Measurements from ENCODE around the gene PTPRO. TPM values are rescaled to one million over a fixed set of nuclear protein-coding genes. Genes with fewer than 3 reads are reported as not detected.

The PTPRO gene
- total RNA-seq, 1 donor from 2014 or later, result 5.8 TPM

GRCh38 chr12:15543347-15543746 lies 221.0 kb downstream of the PTPRO start:
- no peak for DNase-seq (ENCODE audit: low spot score)
- H3K4me1 Mint-ChIP-seq, result peaks cover 23% of the 10 kb centered on the region
- H3K27me3 ChIP-seq, result no peaks in the 10 kb centered on the region
- no peaks in the 10 kb centered on the region for H3K9me3 ChIP-seq (ENCODE audit: low read depth)
- H3K36me3 ChIP-seq, result no peaks in the 10 kb centered on the region
- H3K4me2 ChIP-seq, result no peak overlapping the region
- H3K9me3 Mint-ChIP-seq, result no peaks in the 10 kb centered on the region
- H3K9ac ChIP-seq, result no peak overlapping the region
- no peaks in the 10 kb centered on the region for H3K36me3 Mint-ChIP-seq
- no peak overlapping the region for H3K27ac Mint-ChIP-seq
- no peaks in the 10 kb centered on the region for H3F3A ChIP-seq (ENCODE audit: low read depth)
- no peaks in the 10 kb centered on the region for H3K27me3 Mint-ChIP-seq (ENCODE audit: insufficient read depth, low read depth)
- H2AFZ ChIP-seq (replicated peaks), result no peak overlapping the region
- no peak overlapping the region for H3K27ac ChIP-seq
- no peak overlapping the region for H3K4me3 ChIP-seq
- H3K79me2 ChIP-seq (ENCODE audit: low read depth), result no peaks in the 10 kb centered on the region
- no peaks in the 10 kb centered on the region for H4K20me1 ChIP-seq (ENCODE audit: low read depth)
- TF ChIP-seq CTCF (IDR thresholded peaks at IDR 0.05), result no peak
- H3K4me3 Mint-ChIP-seq, result no peak overlapping the region
- H3K4me1 ChIP-seq, result peaks cover 3% of the 10 kb centered on the region

- Histone ChIP-seq H3F3A (ENCODE audit: low read depth) (no peaks in the 10 kb centered on the region), H2AFZ (replicated peaks) (no peak overlapping the region), H3K4me3 (no peak overlapping the region), H3K36me3 (no peaks in the 10 kb centered on the region), H4K20me1 (ENCODE audit: low read depth) (no peaks in the 10 kb centered on the region), H3K9me3 (ENCODE audit: low read depth) (no peaks in the 10 kb centered on the region), H3K4me1 (peaks cover 3% of the 10 kb centered on the region), H3K4me2 (no peak overlapping the region), H3K27ac (no peak overlapping the region), H3K79me2 (ENCODE audit: low read depth) (no peaks in the 10 kb centered on the region), H3K27me3 (no peaks in the 10 kb centered on the region), H3K9ac (no peak overlapping the region)
- Mint-ChIP-seq H3K9me3 (no peaks in the 10 kb centered on the region), H3K36me3 (no peaks in the 10 kb centered on the region), H3K27me3 (ENCODE audit: insufficient read depth, low read depth) (no peaks in the 10 kb centered on the region), H3K4me3 (no peak overlapping the region), H3K4me1 (peaks cover 23% of the 10 kb centered on the region), H3K27ac (peak overlapping the region; percentile 81)
- TF ChIP-seq CTCF (IDR thresholded peaks at IDR 0.05) (no peak), EZH2 (IDR thresholded peaks at IDR 0.05) (no peak), EZH2phosphoT487 (IDR thresholded peaks at IDR 0.05) (no peak)
- no peak for DNase-seq (ENCODE audit: low spot score)
Measured at GRCh38 chr12:15544589-15544988, 222.3 kb downstream of the PTPRO start.

- DNase-seq (ENCODE audit: low spot score), result no peak
- H3K9me3 Mint-ChIP-seq, result no peaks in the 10 kb centered on the region
- H3K9ac ChIP-seq, result no peak overlapping the region
- no peak overlapping the region for H3K4me2 ChIP-seq
- H4K20me1 ChIP-seq (ENCODE audit: low read depth), result no peaks in the 10 kb centered on the region
- H3K36me3 Mint-ChIP-seq, result no peaks in the 10 kb centered on the region
- no peak overlapping the region for H3K27ac Mint-ChIP-seq
- peaks cover 21% of the 10 kb centered on the region for H3K4me1 Mint-ChIP-seq
- no peaks in the 10 kb centered on the region for H3K36me3 ChIP-seq
- peaks cover 3% of the 10 kb centered on the region for H3K4me1 ChIP-seq
- H3F3A ChIP-seq (ENCODE audit: low read depth), result no peaks in the 10 kb centered on the region
- H2AFZ ChIP-seq (replicated peaks), result no peak overlapping the region
- no peaks in the 10 kb centered on the region for H3K79me2 ChIP-seq (ENCODE audit: low read depth)
- no peaks in the 10 kb centered on the region for H3K27me3 Mint-ChIP-seq (ENCODE audit: insufficient read depth, low read depth)
- H3K4me3 Mint-ChIP-seq, result no peak overlapping the region
- H3K27ac ChIP-seq, result no peak overlapping the region
- H3K9me3 ChIP-seq (ENCODE audit: low read depth), result no peaks in the 10 kb centered on the region
- TF ChIP-seq EZH2 (IDR thresholded peaks at IDR 0.05), result no peak
- TF ChIP-seq CTCF (IDR thresholded peaks at IDR 0.05), result no peak
- TF ChIP-seq EZH2phosphoT487 (IDR thresholded peaks at IDR 0.05), result no peak
- no peaks in the 10 kb centered on the region for H3K27me3 ChIP-seq
- no peak overlapping the region for H3K4me3 ChIP-seq
Measured at GRCh38 chr12:15545334-15545733, 223.0 kb downstream of the PTPRO start.
